Measurements from ENCODE around the gene NRP1. TPM values are rescaled to one million over a fixed set of nuclear protein-coding genes. Genes with fewer than 3 reads are reported as not detected.

Gene NRP1
- total RNA-seq, 1 donor from 2014 or later: 16.1 TPM

DNA sequence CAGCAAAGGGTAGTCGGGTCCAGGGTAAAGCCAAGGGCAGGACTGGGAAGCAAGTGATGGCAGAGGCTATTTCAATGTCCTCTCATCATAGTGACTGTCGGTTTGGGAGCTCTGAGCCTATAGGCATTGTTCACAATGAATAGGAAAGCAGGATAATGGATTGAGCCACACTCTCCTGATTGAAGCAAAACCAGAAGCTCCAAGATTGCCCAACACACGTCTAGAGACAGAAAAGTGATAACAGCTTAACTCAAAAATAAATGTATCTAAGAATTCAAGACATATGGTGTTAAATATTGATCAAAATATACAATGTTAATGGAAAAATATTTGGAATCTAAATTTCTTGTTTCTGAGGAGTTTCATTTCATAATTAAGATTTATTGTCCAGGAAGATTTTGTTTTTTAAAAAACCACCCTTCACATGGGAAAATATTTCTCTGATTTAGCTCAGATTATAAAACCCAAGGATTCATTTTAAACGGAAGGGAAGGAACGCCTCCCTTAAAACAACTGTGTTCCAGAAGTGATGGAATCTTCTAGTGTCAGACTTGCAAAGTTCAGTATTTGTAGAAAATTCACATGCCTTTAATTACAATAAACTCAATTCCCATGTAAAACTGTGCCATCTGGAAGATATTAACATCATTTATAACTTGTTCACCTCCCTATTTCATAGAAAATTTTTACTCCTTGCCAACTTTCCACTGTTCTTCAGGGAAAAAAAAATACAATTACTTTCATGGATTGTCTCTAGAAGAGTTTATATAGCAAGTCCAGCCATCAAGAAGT is 54.5 kb downstream of the NRP1 start:
- DNase-seq (ENCODE audit: low read depth, low spot score): no peak

DNA sequence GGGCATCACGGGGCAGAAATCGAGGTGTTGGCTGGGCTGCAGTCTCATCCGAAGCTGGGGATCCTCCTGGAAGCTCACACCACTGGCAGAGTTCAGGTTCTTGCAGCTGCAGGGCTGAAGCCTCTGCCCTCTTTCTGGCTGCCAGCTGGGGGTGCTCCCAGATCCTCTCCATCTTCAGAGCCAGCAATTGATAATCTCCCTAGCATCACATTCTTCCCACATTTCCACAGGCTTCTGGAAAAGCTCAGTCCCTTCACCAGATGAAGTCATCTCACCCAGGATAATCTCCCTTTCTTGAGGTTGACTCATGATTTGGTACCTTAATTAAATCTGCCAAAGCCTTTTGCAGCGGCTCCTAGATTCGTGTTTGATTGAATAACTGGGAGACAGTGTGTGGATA is 55.2 kb downstream of the NRP1 start:
- H3K4me1 Mint-ChIP-seq: peaks cover 24% of the 10 kb centered on the region
- TF ChIP-seq, protein P1, sequence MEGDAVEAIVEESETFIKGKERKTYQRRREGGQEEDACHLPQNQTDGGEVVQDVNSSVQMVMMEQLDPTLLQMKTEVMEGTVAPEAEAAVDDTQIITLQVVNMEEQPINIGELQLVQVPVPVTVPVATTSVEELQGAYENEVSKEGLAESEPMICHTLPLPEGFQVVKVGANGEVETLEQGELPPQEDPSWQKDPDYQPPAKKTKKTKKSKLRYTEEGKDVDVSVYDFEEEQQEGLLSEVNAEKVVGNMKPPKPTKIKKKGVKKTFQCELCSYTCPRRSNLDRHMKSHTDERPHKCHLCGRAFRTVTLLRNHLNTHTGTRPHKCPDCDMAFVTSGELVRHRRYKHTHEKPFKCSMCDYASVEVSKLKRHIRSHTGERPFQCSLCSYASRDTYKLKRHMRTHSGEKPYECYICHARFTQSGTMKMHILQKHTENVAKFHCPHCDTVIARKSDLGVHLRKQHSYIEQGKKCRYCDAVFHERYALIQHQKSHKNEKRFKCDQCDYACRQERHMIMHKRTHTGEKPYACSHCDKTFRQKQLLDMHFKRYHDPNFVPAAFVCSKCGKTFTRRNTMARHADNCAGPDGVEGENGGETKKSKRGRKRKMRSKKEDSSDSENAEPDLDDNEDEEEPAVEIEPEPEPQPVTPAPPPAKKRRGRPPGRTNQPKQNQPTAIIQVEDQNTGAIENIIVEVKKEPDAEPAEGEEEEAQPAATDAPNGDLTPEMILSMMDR (conservative IDR thresholded peaks at IDR 0.05): no peak
- DNase-seq (ENCODE audit: low read depth, low spot score): no peak
- no peaks in the 10 kb centered on the region for H3K36me3 Mint-ChIP-seq (ENCODE audit: low read depth)
- no peaks in the 10 kb centered on the region for H3K27me3 Mint-ChIP-seq (ENCODE audit: low read depth)
- H3K4me3 Mint-ChIP-seq: no peak overlapping the region
- no peaks in the 10 kb centered on the region for H3K9me3 Mint-ChIP-seq
- H3K27ac Mint-ChIP-seq (ENCODE audit: unreplicated experiment): no peak overlapping the region

More for the DNA sequence above, 54.5 kb downstream of the NRP1 start:
- H3K9me3 Mint-ChIP-seq: no peaks in the 10 kb centered on the region
- no peak overlapping the region for H3K4me3 Mint-ChIP-seq
- no peak overlapping the region for H3K27ac Mint-ChIP-seq (ENCODE audit: unreplicated experiment)
- H3K27me3 Mint-ChIP-seq (ENCODE audit: low read depth): no peaks in the 10 kb centered on the region
- TF ChIP-seq, protein P1 (conservative IDR thresholded peaks at IDR 0.05): no peak
- H3K36me3 Mint-ChIP-seq (ENCODE audit: low read depth): no peaks in the 10 kb centered on the region
- peaks cover 17% of the 10 kb centered on the region for H3K4me1 Mint-ChIP-seq

GRCh38 chr10:33278198-33278597 is 56.3 kb downstream of the NRP1 start:
- no peak overlapping the region for H3K4me3 Mint-ChIP-seq

GRCh38 chr10:33277135-33277536 is 57.3 kb downstream of the NRP1 start:
- H3K27ac Mint-ChIP-seq (ENCODE audit: unreplicated experiment): peak overlapping the region; percentile 70
- H3K36me3 Mint-ChIP-seq (ENCODE audit: low read depth): no peaks in the 10 kb centered on the region
- TF ChIP-seq, protein P1 (conservative IDR thresholded peaks at IDR 0.05): no peak
- no peak for DNase-seq (ENCODE audit: low read depth, low spot score)
- peaks cover 46% of the 10 kb centered on the region for H3K4me1 Mint-ChIP-seq
- no peaks in the 10 kb centered on the region for H3K27me3 Mint-ChIP-seq (ENCODE audit: low read depth)
- no peaks in the 10 kb centered on the region for H3K9me3 Mint-ChIP-seq
- H3K4me3 Mint-ChIP-seq: no peak overlapping the region

More at GRCh38 chr10:33278198-33278597, 56.3 kb downstream of the NRP1 start:
- Mint-ChIP-seq H3K27me3 (ENCODE audit: low read depth) (no peaks in the 10 kb centered on the region), H3K9me3 (no peaks in the 10 kb centered on the region), H3K36me3 (ENCODE audit: low read depth) (no peaks in the 10 kb centered on the region), H3K4me1 (peaks cover 35% of the 10 kb centered on the region), H3K27ac (ENCODE audit: unreplicated experiment) (no peak overlapping the region)
- DNase-seq (ENCODE audit: low read depth, low spot score): no peak
- TF ChIP-seq, protein P1 (conservative IDR thresholded peaks at IDR 0.05): no peak

DNA sequence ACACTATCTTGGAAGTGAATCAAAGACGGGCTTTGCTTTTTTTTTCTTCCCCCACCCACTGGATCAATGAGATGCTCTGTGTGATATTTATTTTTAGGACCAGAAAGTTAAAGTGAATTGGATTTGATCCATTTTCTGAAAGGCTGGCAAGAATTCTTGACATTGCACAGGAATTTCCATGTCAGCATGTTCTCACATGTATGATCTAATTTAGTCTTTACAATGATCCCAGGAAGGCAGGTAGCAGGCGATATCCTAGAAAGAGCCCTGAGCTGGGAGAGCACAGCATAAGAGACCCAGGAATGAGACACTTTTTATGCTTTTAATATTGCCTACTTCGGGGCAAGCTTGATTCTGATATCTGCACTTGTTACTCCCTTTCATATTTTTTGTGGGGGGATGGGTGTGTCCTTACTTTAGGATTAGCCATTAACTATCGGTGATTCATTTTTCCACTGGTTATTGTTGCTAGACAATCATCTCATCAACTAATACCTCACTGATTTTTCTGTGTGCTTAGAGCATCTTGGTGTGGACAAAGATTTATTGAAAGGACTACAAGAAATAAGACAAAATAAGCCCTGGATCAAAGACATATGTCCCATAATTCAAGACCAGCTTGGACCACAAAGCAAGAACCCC is 58.1 kb downstream of the NRP1 start:
- H3K4me1 Mint-ChIP-seq: peaks cover 53% of the 10 kb centered on the region
- no peaks in the 10 kb centered on the region for H3K27me3 Mint-ChIP-seq (ENCODE audit: low read depth)
- H3K4me3 Mint-ChIP-seq: no peak overlapping the region
- no peak for DNase-seq (ENCODE audit: low read depth, low spot score)
- H3K27ac Mint-ChIP-seq (ENCODE audit: unreplicated experiment): no peak overlapping the region
- no peaks in the 10 kb centered on the region for H3K9me3 Mint-ChIP-seq
- no peaks in the 10 kb centered on the region for H3K36me3 Mint-ChIP-seq (ENCODE audit: low read depth)
- TF ChIP-seq, protein P1 (conservative IDR thresholded peaks at IDR 0.05): no peak

Measured in neural crest cell (in vitro differentiated cells).